Left forelimb (tissue), 1 donor: ENCODE measurements around the gene PHC3.

ENCODE experiments used
- DNase-seq: peaks from one replicate; pipeline ENCODE4 v3.0.0-alpha.2; 2018; ENCODE audit warnings: low spot score

Gene PHC3

GRCh38 chr3:170043506-170043905, 138.0 kb downstream of the PHC3 start:
- DNase-seq = no peak

GRCh38 chr3:170040418-170040817, 141.1 kb downstream of the PHC3 start:
- DNase-seq = no peak

- no peak for DNase-seq
Observed at GRCh38 chr3:170038434-170039110, 143.0 kb downstream of the PHC3 start.
